DOHH2 (cell line): Measurements from ENCODE around the gene PSMA3.
A peak's percentile ranks its signal among the peaks of the same experiment; 100 is the strongest.

Experiments used
- H3F3A ChIP-seq: fragments of 200-600 bp; sonication (generic), shearing (Covaris generic); 2 replicates; pipeline ENCODE4 v1.6.0; 2016; ENCODE audit warnings: antibody characterized with exemption, mild to moderate bottlenecking; ENCODE audit not compliant: control insufficient read depth, insufficient read depth
- H3K27ac ChIP-seq: fragments of 200-600 bp; sonication (generic); 2 replicates; pipeline ENCODE4 v1.5.1; 2014; ENCODE audit warnings: low read depth, mild to moderate bottlenecking, low read length, moderate library complexity
- H3K27me3 ChIP-seq: fragments of 200-600 bp; sonication (generic); 2 replicates; pipeline ENCODE4 v1.6.1; 2014; ENCODE audit warnings: mild to moderate bottlenecking, low read length, mixed read lengths; ENCODE audit not compliant: control insufficient read depth
- H3K36me3 ChIP-seq: fragments of 200-600 bp; sonication (generic); 2 replicates; pipeline ENCODE4 v1.6.1; 2014; ENCODE audit warnings: mild to moderate bottlenecking, low read length, moderate library complexity, mixed read lengths; ENCODE audit not compliant: control insufficient read depth
- H3K4me1 ChIP-seq: fragments of 200-600 bp; sonication (generic); 2 replicates; pipeline ENCODE4 v1.6.1; 2014; ENCODE audit warnings: mild to moderate bottlenecking, low read length, mixed read lengths; ENCODE audit not compliant: control insufficient read depth
- H3K4me2 ChIP-seq: fragments of 200-600 bp; sonication (generic); 2 replicates; pipeline ENCODE4 v1.6.0; 2014; ENCODE audit warnings: mild to moderate bottlenecking, low read length, moderate library complexity
- H3K4me3 ChIP-seq: fragments of 200-600 bp; sonication (generic); 2 replicates; pipeline ENCODE4 v1.5.1; 2014; ENCODE audit warnings: mild to moderate bottlenecking, low read length, mixed read lengths
- H3K79me2 ChIP-seq: fragments of 200-600 bp; sonication (generic); 2 replicates; pipeline ENCODE4 v1.6.1; 2014; ENCODE audit warnings: mild to moderate bottlenecking, low read length, mixed read lengths; ENCODE audit not compliant: control insufficient read depth
- H3K9me2 ChIP-seq: fragments of 200-600 bp; sonication (generic); replicated peaks from 2 replicates; pipeline ENCODE4 v1.6.1; 2014; ENCODE audit warnings: mild to moderate bottlenecking, low read length, mixed read lengths; ENCODE audit not compliant: control insufficient read depth
- H3K9me3 ChIP-seq: fragments of 200-600 bp; sonication (generic); 2 replicates; pipeline ENCODE4 v1.6.1; 2014; ENCODE audit warnings: antibody characterized with exemption, low read length, mixed read lengths; ENCODE audit not compliant: control insufficient read depth, insufficient read depth
- H4K20me1 ChIP-seq: fragments of 200-600 bp; sonication (generic); 2 replicates; pipeline ENCODE4 v1.6.0; 2014; ENCODE audit warnings: low read depth, mild to moderate bottlenecking, antibody characterized with exemption, low read length, moderate library complexity; ENCODE audit not compliant: control insufficient read depth, insufficient read depth
- CTCF ChIP-seq: fragments of 200-600 bp; sonication (generic); IDR thresholded peaks from one replicate; pipeline ENCODE4 v1.5.1; 2014; ENCODE audit warnings: antibody characterized with exemption, mild to moderate bottlenecking, low read depth, low read length; ENCODE audit not compliant: poor library complexity, severe bottlenecking
- EZH2phosphoT487 ChIP-seq: fragments of 200-600 bp; sonication (generic); IDR thresholded peaks from 2 replicates; pipeline ENCODE4 v1.6.1; 2017; ENCODE audit warnings: borderline replicate concordance, mild to moderate bottlenecking, antibody characterized with exemption, low read length, moderate library complexity, mixed read lengths

PSMA3 gene

GRCh38 chr14:58299401-58300330 is 55.0 kb downstream of the PSMA3 start:
- peaks cover 67% of the 10 kb centered on the region for H3K79me2 ChIP-seq
- peak overlapping the region; percentile 85 for H3K4me3 ChIP-seq
- peaks cover 56% of the 10 kb centered on the region for H3K36me3 ChIP-seq
- H3K9me3 ChIP-seq, result no peaks in the 10 kb centered on the region
- H3K4me1 ChIP-seq, result peaks cover 16% of the 10 kb centered on the region
- peak overlapping the region; percentile 94 for H3K4me2 ChIP-seq
- peak overlapping the region; percentile 22; the same call in 1 of the 2 replicates for H3K27ac ChIP-seq
- H3K9me2 ChIP-seq, result no peaks in the 10 kb centered on the region
- H4K20me1 ChIP-seq, result peaks cover 10% of the 10 kb centered on the region; the same call in 1 of the 2 replicates
- no peaks in the 10 kb centered on the region for H3K27me3 ChIP-seq
- TF ChIP-seq CTCF (no peak), EZH2phosphoT487 (no peak)
- no peaks in the 10 kb centered on the region; the same call in 1 of the 2 replicates for H3F3A ChIP-seq

GRCh38 chr14:58301416-58301815 is 56.8 kb downstream of the PSMA3 start:
- no peak overlapping the region for H3K4me3 ChIP-seq
- H3F3A ChIP-seq, result no peaks in the 10 kb centered on the region; the same call in 1 of the 2 replicates
- no peaks in the 10 kb centered on the region for H3K9me3 ChIP-seq
- H3K9me2 ChIP-seq, result no peaks in the 10 kb centered on the region
- TF ChIP-seq EZH2phosphoT487 (no peak), CTCF (no peak)
- no peak overlapping the region for H3K4me2 ChIP-seq
- peaks cover 57% of the 10 kb centered on the region for H3K36me3 ChIP-seq
- peaks cover 50% of the 10 kb centered on the region for H3K79me2 ChIP-seq
- peaks cover 10% of the 10 kb centered on the region; the same call in 1 of the 2 replicates for H3K4me1 ChIP-seq
- no peak overlapping the region for H3K27ac ChIP-seq
- H4K20me1 ChIP-seq, result peaks cover 5% of the 10 kb centered on the region; the same call in 1 of the 2 replicates
- no peaks in the 10 kb centered on the region for H3K27me3 ChIP-seq

- peaks cover 79% of the 10 kb centered on the region for H3K36me3 ChIP-seq
- no peak overlapping the region for H3K4me3 ChIP-seq
- H3K9me2 ChIP-seq, result no peaks in the 10 kb centered on the region
- H4K20me1 ChIP-seq, result no peaks in the 10 kb centered on the region
- H3K4me2 ChIP-seq, result no peak overlapping the region
- no peaks in the 10 kb centered on the region; the same call in 1 of the 2 replicates for H3F3A ChIP-seq
- TF ChIP-seq EZH2phosphoT487, result no peak
- TF ChIP-seq CTCF, result no peak
- H3K4me1 ChIP-seq, result peaks cover 1% of the 10 kb centered on the region; the same call in 1 of the 2 replicates
- H3K9me3 ChIP-seq, result no peaks in the 10 kb centered on the region
- no peaks in the 10 kb centered on the region for H3K27me3 ChIP-seq
- H3K79me2 ChIP-seq, result peaks cover 15% of the 10 kb centered on the region
- H3K27ac ChIP-seq, result no peak overlapping the region
Measured at GRCh38 chr14:58305730-58306129, 61.1 kb downstream of the PSMA3 start.
